IPS-NIHi11 (cell line): ENCODE measurements around the gene FZD1.
"Not testable (repeated sequence)": the region's sequence is repeated elsewhere in the genome, so short reads cannot be mapped to it uniquely, and the experiment has no call there.

Source experiments
- DNase-seq: peaks from one replicate; pipeline ENCODE4 v3.0.0; 2012; ENCODE audit warnings: mixed read lengths, low spot score

FZD1 gene

GRCh38 chr7:91297939-91298338 is 33.7 kb downstream of the FZD1 start:
- DNase-seq = no peak

DNA sequence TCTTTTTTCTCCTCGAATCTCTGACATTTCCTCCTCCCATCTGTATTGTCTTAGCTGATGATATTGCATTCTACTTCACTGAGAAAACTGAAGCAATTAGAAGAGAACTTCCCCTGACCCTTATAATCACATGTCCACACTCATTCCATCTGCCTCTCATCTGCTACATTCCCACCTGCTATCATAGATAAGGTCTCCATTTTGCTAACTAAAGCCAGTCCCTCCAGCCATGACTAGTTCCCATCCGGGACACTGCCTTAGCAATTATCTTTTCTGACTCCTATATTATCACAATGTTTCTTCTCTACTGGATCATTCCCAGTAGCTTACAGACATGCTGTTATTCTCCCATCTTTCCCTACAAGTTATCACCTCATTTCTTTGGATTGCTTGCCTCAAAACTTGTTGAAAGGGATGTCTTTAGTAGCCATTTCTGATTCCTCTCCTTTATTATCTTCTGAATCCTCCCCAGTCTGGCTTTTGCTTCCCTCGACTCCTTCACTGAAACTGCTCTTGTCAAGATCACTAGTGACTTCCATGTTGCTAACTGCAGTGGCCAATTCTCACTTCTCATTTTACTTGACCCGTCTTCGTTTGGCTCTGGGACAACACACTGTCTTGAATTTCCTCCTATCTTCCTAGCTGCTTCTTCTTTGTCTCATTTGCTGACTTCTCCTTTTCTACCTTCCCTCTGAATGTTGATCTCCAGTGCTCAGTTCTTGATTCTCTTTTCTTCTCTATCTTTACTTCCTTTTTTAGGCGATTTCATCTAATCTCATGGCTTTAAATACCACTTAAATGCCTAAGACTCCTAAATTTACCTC is 35.9 kb downstream of the FZD1 start:
- no peak for DNase-seq

GRCh38 chr7:91302794-91303193 is 38.6 kb downstream of the FZD1 start:
- no peak for DNase-seq

GRCh38 chr7:91306266-91306665 is 42.0 kb downstream of the FZD1 start:
- DNase-seq = no peak

DNA sequence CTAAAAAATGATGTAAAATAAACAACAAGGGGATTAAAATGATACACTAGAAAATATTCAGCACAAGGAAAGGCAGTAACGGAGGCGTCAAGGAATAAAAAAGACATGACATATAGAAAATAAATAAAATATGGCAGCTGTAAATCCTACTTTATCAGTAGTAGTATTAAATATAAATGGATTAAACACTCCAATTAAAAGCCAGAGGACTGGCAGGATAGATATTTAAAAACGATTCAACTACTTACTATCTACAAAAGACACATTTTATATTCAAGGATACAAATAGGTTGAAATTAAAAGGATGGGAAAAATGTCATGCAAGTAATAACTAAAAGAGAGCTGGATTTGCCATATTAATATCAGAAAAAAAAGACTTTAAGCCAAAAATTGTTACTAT is 43.2 kb downstream of the FZD1 start:
- DNase-seq = no peak

DNA sequence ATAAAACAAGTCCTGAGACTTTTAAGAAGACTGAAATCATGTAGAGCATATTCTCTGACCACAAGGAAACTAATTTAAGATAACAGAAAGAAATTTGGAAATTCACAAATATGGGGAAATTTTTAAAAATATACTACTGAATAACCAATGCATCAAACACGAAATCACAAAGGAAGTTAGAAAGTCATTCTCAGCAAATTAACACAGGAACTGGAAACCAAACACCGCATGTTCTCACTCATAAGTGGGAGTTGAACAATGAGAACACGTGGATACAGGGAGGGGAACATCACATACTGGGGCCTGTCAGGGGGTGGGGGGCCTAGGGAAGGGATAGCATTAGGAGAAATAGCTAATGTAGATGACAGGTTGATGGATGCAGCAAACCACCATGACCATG is 44.0 kb downstream of the FZD1 start:
- DNase-seq = not testable (repeated sequence)

DNA sequence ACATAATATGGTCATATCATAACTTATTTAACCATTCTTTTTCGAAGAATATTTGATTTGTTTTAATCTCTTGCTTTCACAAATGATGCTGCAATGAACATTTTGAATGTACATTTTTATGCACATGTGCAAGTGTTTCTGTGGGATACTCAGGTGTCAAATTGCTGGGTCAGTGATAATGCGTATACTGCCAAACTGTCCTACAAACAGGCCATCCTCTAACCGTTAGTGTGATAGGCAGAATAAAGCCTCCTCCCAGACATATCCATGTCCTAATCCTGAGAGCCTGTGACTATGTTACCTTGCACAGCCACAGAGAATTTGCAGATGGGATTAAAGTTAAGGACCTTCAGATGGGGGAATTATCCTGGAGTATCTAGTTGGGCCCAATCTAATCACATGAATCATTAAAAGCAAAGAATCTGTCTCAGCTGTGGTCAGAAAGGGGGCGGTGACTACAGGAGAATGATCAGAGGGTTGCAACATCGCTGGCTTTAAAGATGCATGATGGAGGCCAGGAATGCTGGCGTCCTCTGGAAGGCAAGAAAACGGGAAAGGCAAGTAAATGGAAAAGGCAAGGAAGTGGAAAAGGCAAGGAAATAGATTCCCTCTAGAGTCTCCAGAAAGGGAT is 46.7 kb downstream of the FZD1 start:
- DNase-seq = peak; percentile 26

DNA sequence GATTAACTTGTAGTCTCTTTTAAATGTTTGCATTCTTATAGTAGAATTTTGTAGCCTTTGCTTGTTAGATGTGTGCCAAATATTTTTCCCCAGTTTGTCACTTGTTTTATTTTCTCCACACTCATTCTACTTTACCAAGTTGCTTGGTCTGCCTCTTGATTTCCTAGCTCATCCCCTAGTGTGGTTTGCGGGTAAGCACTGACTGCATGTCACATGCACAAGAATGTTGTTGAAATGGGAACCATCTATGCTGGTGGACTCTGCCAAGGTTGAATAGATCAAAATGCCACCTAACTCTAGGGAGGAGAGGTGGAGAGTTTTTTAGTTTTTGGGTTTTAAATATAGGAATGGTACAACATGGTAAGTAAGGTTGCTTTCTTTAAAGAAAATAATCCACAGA is 47.6 kb downstream of the FZD1 start:
- DNase-seq = no peak

DNA sequence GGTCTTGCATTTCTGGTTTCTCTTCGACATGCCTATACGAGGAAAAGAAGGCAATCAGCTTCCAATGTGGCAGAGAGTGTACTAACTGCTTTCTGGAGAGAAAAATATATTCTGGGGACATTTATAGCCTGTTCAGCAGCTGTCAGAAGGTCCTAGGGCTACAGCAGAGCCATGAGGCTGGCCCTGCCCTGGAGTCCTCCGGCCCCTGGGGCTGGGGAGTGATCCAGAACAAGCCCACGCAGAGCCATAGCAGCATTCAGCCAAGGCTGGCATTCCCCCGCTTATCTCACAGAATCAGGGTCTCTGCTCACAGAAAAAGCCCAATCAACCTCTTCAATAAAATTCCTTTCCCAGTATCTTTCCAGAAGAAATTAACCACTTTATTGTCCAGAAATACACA is 48.9 kb downstream of the FZD1 start:
- no peak for DNase-seq

- no peak for DNase-seq
Observed at GRCh38 chr7:91314591-91315323, 50.5 kb downstream of the FZD1 start.

- no peak for DNase-seq
Observed at GRCh38 chr7:91316426-91316825, 52.2 kb downstream of the FZD1 start.

DNA sequence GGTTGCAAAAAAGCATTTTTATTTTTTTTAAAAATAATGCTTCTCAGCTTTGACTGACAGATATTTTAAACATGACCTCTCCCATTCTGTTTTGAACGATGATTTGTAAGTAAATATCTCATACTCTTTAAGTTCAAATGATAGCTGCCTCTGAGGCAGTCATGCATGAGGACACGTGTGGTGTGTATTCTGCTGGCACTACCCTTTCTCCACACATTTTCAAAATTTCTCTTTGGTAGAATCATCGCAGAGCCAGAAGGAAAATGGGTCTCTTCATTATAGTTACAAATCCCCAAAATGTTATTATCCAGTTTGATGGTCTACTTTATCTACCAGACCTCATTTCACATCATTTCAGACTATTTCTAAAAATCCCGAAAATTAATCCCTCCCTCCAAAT is 55.1 kb downstream of the FZD1 start:
- DNase-seq = no peak

DNA sequence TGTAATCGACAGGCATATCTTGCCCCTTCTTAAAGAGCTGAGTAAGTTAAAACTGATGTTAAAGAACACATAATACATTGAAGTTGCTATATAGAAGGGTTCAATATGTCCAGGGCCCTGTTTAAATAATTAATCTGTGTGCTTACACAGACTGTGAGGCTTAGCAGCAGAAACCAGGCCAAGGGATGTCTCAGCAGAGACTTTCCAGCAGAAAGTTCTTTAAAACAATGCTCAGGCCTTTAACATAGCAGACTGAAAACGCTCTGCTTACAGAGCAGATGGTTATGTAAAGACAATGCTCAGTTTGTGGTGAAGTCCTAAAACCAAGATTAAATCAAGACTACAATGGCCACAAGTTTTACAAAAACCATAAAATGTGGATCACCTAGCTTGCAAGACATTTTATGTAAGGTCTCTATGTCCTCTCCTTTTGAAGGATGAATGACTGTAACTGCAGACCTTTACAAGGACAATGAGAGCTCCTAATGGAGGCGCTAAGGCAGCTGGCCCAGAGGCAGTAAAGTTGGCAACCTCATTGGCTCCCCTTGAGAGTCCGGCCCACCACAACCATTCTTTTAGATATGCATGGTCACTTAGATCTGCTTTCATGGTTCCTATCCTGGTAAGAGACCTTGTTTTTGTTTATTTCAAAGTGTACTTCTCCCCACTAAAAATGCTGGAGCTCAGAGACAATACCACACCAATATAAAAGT is 56.3 kb downstream of the FZD1 start:
- no peak for DNase-seq
